ENCODE measurements around the gene EGLN2. TPM values are rescaled to one million over a fixed set of nuclear protein-coding genes. Genes with fewer than 3 reads are reported as not detected.
"Not testable (repeated sequence)": the region's sequence is repeated elsewhere in the genome, so short reads cannot be mapped to it uniquely, and the experiment has no call there.

EGLN2 gene
- total and polyA plus RNA-seq, 3 experiments from 2014 or later: 101 to 174 (median 103) TPM

DNA sequence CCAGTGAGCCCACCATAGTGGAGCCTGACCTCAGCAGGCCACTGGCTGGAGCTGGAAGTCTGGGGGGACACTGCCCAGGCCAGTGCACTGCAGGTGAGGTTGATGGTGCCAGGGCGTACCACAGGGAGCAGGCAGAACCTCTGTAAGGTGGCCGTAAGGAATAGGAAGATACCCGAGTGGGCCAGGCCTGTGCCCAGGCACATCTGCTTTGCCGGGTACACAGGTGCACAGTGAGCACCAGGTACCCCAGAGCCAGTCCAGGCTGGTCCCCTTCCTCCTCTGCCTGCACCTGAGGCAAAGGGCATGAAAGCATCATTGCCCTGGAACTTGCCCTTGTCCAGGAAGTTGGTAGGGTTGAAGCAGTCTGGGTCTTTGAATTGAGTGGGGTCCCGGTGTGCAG is 9.5 kb downstream of the EGLN2 start:
- peaks cover 5 to 52% (median 7%) of the 10 kb centered on the region in 3 donors for H3K36me3 Mint-ChIP-seq
- H3K9me3 ChIP-seq (ENCODE audit: low read length): no peaks in the 10 kb centered on the region
- ChIA-PET CTCF (interaction anchor here (1.0 to 4.6 kb wide), 6 partner anchors 10 to 145 kb away, joined by 3 to 38 read pairs (median 12); partner anchors contain the start of genes EGLN2 and RAB4B), POLR2A (no interaction called here)
- peak overlapping the region in 3 of 7 donors; percentile 19 to 56 (median 41) for H3K4me3 Mint-ChIP-seq
- no peak for DNase-seq
- no peak overlapping the region for H3K27ac ChIP-seq (ENCODE audit: low read depth, low read length)
- H3K4me1 Mint-ChIP-seq: peaks cover 68 to 82% (median 81%) of the 10 kb centered on the region in 3 donors
- peaks cover 0 to 4% of the 10 kb centered on the region in 2 donors for H3K27me3 Mint-ChIP-seq
- peak overlapping the region in 6 of 8 donors; percentile 27 to 100 (median 91) for H3K27ac Mint-ChIP-seq
- H3K4me3 ChIP-seq (ENCODE audit: low read length): no peak overlapping the region
- no peaks in the 10 kb centered on the region for H3K9me3 Mint-ChIP-seq
- peaks cover 15% of the 10 kb centered on the region for H3K36me3 ChIP-seq (ENCODE audit: insufficient read depth, low read length)
- H3K4me1 ChIP-seq (ENCODE audit: insufficient read depth, low read length): peaks cover 69% of the 10 kb centered on the region
- no peaks in the 10 kb centered on the region for H3K27me3 ChIP-seq (ENCODE audit: insufficient read depth, low read length, poor library complexity, severe bottlenecking)

DNA sequence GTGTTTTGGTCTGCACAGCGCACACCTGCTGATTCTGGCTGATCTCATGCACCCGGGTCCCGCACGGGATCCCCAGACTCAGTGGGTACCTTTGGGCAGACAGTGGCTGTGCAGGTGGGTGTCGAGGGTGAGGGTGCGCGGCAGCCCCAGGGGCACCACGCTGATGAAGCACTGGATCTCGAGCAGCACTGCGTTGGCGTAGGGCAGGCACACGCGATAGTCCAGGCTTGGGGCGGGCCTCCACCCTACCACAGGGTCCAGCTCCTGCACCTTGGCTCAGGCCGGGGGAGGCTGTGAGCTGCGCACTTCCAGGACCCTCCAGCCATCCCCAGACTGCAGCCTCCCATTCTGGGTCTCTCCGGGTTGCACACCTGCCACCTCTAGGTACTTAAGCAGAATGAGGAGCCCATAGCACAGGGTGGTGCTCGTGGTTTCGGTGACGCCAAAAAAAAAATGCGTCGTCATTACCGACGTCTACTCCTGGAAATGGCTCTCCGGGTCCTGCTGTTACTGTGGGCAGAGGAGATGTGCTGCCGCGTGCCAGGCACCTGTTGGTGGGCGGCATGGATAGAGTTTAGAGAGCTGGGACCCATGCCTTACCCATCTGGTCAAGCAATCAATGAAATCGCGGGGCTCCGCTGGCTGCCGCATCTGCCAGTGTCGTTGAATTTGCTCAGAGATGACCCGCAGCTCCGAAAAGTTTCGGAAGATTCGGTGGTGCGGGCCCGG is 10.5 kb downstream of the EGLN2 start:
- H3K4me1 ChIP-seq (ENCODE audit: insufficient read depth, low read length): peaks cover 58% of the 10 kb centered on the region
- ChIA-PET CTCF (interaction anchor here (1.3 kb wide), 1 partner anchor 57 kb away, joined by 3 read pairs; no protein-coding TSS in a partner anchor), POLR2A (interaction anchor here (0.7 kb wide), 1 partner anchor 55 kb away, joined by 3 read pairs; no protein-coding TSS in a partner anchor)
- H3K27ac ChIP-seq (ENCODE audit: low read depth, low read length): peak overlapping the region; percentile 18
- no peaks in the 10 kb centered on the region for H3K9me3 ChIP-seq (ENCODE audit: low read length)
- Mint-ChIP-seq H3K4me3 (peak overlapping the region in 5 of 7 donors; percentile 43 to 76 (median 65)), H3K36me3 (peaks cover 5 to 45% (median 7%) of the 10 kb centered on the region in 3 donors), H3K27ac (peak overlapping the region in 5 of 8 donors; percentile 27 to 56 (median 43)), H3K27me3 (peaks cover 0 to 4% of the 10 kb centered on the region in 2 donors), H3K4me1 (peaks cover 58 to 72% (median 70%) of the 10 kb centered on the region in 3 donors), H3K9me3 (no peaks in the 10 kb centered on the region)
- no peak overlapping the region for H3K4me3 ChIP-seq (ENCODE audit: low read length)
- peaks cover 15% of the 10 kb centered on the region for H3K36me3 ChIP-seq (ENCODE audit: insufficient read depth, low read length)
- H3K27me3 ChIP-seq (ENCODE audit: insufficient read depth, low read length, poor library complexity, severe bottlenecking): no peaks in the 10 kb centered on the region
- DNase-seq: no peak

DNA sequence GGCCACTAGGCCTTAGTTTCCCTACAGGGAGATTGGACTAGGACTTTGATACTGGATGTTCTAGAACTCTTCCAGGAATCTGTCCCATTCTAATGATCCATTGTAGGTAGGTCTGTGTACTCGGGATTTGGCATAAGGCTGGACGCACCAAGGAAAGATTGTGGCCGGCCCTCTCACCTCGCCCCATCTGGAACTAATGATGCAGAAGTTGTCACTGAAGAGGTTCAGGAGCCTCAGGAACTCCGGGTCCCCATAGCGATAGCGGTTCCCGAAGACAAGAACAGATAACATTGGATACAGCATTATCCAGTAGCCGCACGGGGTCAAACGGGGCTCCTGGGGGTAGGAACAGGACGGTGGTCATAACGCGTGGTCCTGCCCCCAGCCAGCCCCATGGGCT is 11.2 kb downstream of the EGLN2 start:
- POLR2A ChIA-PET: no interaction called here
- peak overlapping the region in 3 of 8 donors; percentile 27 to 56 (median 46) for H3K27ac Mint-ChIP-seq

DNA sequence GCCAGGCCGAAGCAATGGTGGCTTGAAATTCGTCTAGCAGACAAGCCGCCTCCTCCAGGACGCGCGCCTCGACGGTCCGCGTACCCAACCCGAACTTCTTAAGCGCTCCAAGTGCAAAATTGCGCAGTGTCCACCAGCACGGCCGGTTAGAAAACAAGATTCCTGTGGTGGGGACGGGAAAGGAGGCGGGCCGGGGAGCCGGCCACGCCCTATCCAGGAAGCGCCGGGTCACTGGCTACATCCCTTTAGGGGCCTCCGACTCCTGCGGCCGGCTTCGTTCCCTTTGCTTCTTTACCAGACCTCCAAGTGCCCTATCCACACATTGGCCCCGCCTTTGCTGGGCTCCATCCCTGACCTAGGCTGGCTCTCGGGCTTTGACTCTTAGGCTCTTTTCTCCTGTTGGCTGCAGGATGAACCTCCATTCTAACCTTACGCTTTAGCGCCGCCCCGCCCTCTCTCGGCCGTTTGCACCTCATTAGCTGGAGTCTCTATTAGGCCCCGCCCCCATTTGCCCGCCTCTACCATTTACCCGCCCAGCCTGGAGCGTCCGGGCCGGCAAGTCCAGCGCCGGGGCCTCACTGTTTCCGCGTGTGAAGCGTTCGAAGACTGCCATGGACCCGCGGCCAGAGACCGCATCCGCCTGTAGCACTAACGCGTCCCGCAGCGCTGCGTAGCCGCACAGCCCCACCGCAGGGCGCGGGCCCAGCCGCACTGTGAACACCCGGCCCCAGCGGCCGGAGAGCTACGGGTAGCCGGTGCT is 11.8 kb downstream of the EGLN2 start:
- Mint-ChIP-seq H3K27ac (peak overlapping the region in 7 of 8 donors; percentile 82 to 98 (median 87)), H3K36me3 (peaks cover 4 to 40% (median 7%) of the 10 kb centered on the region in 3 donors), H3K4me3 (peak overlapping the region; percentile 87 to 98 (median 92)), H3K4me1 (peaks cover 45 to 59% (median 57%) of the 10 kb centered on the region in 3 donors)
- Histone ChIP-seq H3K36me3 (ENCODE audit: insufficient read depth, low read length) (peaks cover 15% of the 10 kb centered on the region), H3K27ac (ENCODE audit: low read depth, low read length) (peak overlapping the region; percentile 51), H3K4me1 (ENCODE audit: insufficient read depth, low read length) (peaks cover 45% of the 10 kb centered on the region), H3K4me3 (ENCODE audit: low read length) (peak overlapping the region; percentile 55)
- H3K9me3 ChIP-seq (ENCODE audit: low read length); H3K9me3 Mint-ChIP-seq; H3K27me3 ChIP-seq (ENCODE audit: insufficient read depth, low read length, poor library complexity, severe bottlenecking); H3K27me3 Mint-ChIP-seq: not testable (repeated sequence)
- POLR2A ChIA-PET: interaction anchor here (0.6 to 0.9 kb wide), 2 partner anchors 9 to 12 kb away, joined by 3 to 4 read pairs; partner anchors contain the start of gene EGLN2
- DNase-seq: peak; percentile 36 to 70 (median 49)
- CTCF ChIA-PET: interaction anchor here (2.1 kb wide), 1 partner anchor 147 kb away, joined by 6 read pairs; no protein-coding TSS in a partner anchor

More for the DNA sequence above, 11.2 kb downstream of the EGLN2 start:
- peaks cover 15% of the 10 kb centered on the region for H3K36me3 ChIP-seq (ENCODE audit: insufficient read depth, low read length)
- CTCF ChIA-PET: no interaction called here
- H3K9me3 ChIP-seq (ENCODE audit: low read length): no peaks in the 10 kb centered on the region
- peaks cover 52% of the 10 kb centered on the region for H3K4me1 ChIP-seq (ENCODE audit: insufficient read depth, low read length)
- H3K27me3 ChIP-seq (ENCODE audit: insufficient read depth, low read length, poor library complexity, severe bottlenecking): no peaks in the 10 kb centered on the region
- H3K27me3 Mint-ChIP-seq: peaks cover 0 to 4% of the 10 kb centered on the region in 2 donors
- peaks cover 4 to 42% (median 7%) of the 10 kb centered on the region in 3 donors for H3K36me3 Mint-ChIP-seq
- no peaks in the 10 kb centered on the region for H3K9me3 Mint-ChIP-seq
- peak overlapping the region; percentile 18 for H3K27ac ChIP-seq (ENCODE audit: low read depth, low read length)
- DNase-seq: no peak
- H3K4me3 Mint-ChIP-seq: peak overlapping the region; percentile 43 to 76 (median 55)
- no peak overlapping the region for H3K4me3 ChIP-seq (ENCODE audit: low read length)
- peaks cover 52 to 65% (median 64%) of the 10 kb centered on the region in 3 donors for H3K4me1 Mint-ChIP-seq

DNA sequence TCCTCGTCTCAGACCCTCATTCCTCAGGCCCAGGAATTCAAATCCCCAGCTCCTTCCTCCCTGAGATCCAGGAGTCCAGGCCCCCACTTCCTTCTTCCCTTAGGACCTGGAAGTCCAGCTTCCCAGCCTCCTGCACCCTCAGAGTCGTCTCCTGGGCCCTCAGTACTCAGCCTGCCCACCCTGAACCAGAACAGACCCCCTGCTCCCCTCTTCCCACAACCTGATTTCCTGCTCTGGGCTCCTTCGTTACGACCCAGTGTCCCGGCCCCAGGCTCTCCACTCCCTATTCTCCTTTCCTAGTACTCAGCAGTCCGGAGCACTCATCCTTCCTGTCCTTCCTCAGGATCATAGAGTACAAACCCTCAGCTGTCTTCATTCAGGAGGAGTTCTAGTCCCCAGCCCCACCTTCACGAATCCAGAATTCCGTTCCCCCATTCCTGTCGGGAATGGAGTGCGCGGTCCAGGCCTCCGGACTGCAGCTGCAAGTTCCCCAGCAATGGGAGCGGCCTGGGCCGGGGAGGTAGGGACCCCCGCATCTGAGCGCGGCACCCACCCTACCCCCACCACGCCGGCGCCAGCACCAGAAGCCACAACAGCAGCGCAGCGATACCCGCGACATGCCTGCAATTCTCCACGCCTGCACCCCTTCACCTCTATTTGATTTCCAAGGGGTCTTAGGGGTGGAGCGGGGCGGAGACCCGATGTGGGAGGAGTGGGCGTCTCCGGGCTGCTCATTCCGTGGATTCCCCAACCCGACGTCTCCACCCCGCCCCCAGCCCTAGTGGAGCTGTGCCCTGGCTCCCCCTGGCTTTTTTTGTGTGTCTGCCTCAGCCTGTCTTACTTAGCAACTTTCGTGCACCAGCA is 12.7 kb downstream of the EGLN2 start:
- H3K27me3 Mint-ChIP-seq: peaks cover 0 to 4% of the 10 kb centered on the region in 2 donors

DNA sequence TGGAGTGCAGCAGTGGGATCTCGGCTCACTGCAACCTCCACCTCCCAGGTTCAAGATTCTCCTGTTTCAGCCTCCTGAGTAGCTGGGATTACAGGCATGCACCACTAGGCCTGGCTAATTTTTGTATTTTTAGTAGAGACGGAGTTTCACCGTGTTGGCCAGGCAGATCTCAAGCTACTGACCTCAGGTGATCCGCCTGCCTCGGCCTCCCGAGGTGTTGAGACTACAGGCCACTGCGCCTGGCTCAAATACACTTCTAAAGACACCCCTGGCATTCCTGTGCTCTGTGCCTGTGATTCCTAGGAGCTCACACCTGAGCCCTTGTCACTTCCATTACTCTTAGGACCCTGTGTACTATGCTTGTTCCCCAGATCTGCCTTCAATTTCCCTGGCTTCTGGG is 13.6 kb downstream of the EGLN2 start:
- peak overlapping the region in 6 of 8 donors; percentile 20 to 98 (median 78) for H3K27ac Mint-ChIP-seq
- CTCF ChIA-PET: interaction anchor here (2.1 kb wide), 1 partner anchor 149 kb away, joined by 6 read pairs; no protein-coding TSS in a partner anchor
- not testable (repeated sequence) for H3K9me3 Mint-ChIP-seq

More for the DNA sequence above, 12.7 kb downstream of the EGLN2 start:
- Mint-ChIP-seq H3K36me3 (peaks cover 2 to 34% (median 5%) of the 10 kb centered on the region in 3 donors), H3K9me3 (no peaks in the 10 kb centered on the region), H3K4me3 (peak overlapping the region; percentile 87 to 98 (median 92)), H3K27ac (peak overlapping the region; percentile 24 to 98 (median 87)), H3K4me1 (peaks cover 36 to 50% (median 48%) of the 10 kb centered on the region in 3 donors)
- Histone ChIP-seq H3K9me3 (ENCODE audit: low read length) (no peaks in the 10 kb centered on the region), H3K36me3 (ENCODE audit: insufficient read depth, low read length) (peaks cover 15% of the 10 kb centered on the region), H3K4me3 (ENCODE audit: low read length) (peak overlapping the region; percentile 55), H3K27ac (ENCODE audit: low read depth, low read length) (peak overlapping the region; percentile 51), H3K27me3 (ENCODE audit: insufficient read depth, low read length, poor library complexity, severe bottlenecking) (no peaks in the 10 kb centered on the region), H3K4me1 (ENCODE audit: insufficient read depth, low read length) (peaks cover 36% of the 10 kb centered on the region)
- ChIA-PET CTCF (interaction anchor here (2.1 kb wide), 1 partner anchor 148 kb away, joined by 6 read pairs; no protein-coding TSS in a partner anchor), POLR2A (interaction anchor here (0.6 to 1.4 kb wide), 3 partner anchors 8 to 13 kb away, joined by 3 to 5 read pairs (median 4); partner anchors contain the start of gene EGLN2)
- peak in 2 of 5 donors; percentile 48 to 61 for DNase-seq

DNA sequence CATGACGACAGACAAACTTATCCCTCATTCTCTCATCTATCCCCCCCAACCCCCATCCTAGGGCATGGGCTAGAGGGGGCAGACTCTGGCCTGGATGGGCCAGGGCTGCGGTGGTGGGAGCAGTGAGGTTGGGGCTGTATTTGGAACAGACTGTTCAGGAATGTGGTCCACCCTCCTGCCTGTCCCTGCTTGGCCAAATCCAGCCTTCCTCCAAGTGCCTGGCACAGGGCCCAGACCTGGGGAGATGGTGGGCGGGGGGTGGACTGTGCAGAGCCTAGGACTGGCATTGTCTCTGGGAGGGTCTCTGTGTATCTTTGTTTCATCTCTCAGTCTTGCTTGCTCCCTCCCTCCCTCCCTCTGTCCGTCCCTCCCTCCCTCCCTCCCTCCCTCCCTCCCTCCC is 14.2 kb downstream of the EGLN2 start:
- H3K36me3 ChIP-seq (ENCODE audit: insufficient read depth, low read length): peaks cover 5% of the 10 kb centered on the region
- H3K4me3 Mint-ChIP-seq: peak overlapping the region in 3 of 7 donors; percentile 87 to 92 (median 90)
- peak overlapping the region in 3 of 8 donors; percentile 20 to 86 (median 61) for H3K27ac Mint-ChIP-seq
- no peak overlapping the region for H3K4me3 ChIP-seq (ENCODE audit: low read length)
- peaks cover 0 to 4% of the 10 kb centered on the region in 2 donors for H3K27me3 Mint-ChIP-seq
- ChIA-PET CTCF (no interaction called here), POLR2A (no interaction called here)
- H3K27ac ChIP-seq (ENCODE audit: low read depth, low read length): no peak overlapping the region
- peaks cover 30 to 41% (median 40%) of the 10 kb centered on the region in 3 donors for H3K4me1 Mint-ChIP-seq
- H3K9me3 Mint-ChIP-seq: no peaks in the 10 kb centered on the region
- no peak for DNase-seq
- peaks cover 28% of the 10 kb centered on the region for H3K4me1 ChIP-seq (ENCODE audit: insufficient read depth, low read length)
- H3K9me3 ChIP-seq (ENCODE audit: low read length): no peaks in the 10 kb centered on the region
- peaks cover 2 to 20% (median 2%) of the 10 kb centered on the region in 3 donors for H3K36me3 Mint-ChIP-seq
- H3K27me3 ChIP-seq (ENCODE audit: insufficient read depth, low read length, poor library complexity, severe bottlenecking): no peaks in the 10 kb centered on the region

More for the DNA sequence above, 13.6 kb downstream of the EGLN2 start:
- Histone ChIP-seq H3K4me1 (ENCODE audit: insufficient read depth, low read length) (peaks cover 28% of the 10 kb centered on the region), H3K36me3 (ENCODE audit: insufficient read depth, low read length) (peaks cover 11% of the 10 kb centered on the region)
- POLR2A ChIA-PET: interaction anchor here (1.4 kb wide), 1 partner anchor 14 kb away, joined by 5 read pairs; the partner anchor contains the start of gene EGLN2
- H3K4me3 ChIP-seq (ENCODE audit: low read length); H3K9me3 ChIP-seq (ENCODE audit: low read length); H3K27me3 Mint-ChIP-seq; H3K27ac ChIP-seq (ENCODE audit: low read depth, low read length); DNase-seq; H3K27me3 ChIP-seq (ENCODE audit: insufficient read depth, low read length, poor library complexity, severe bottlenecking): not testable (repeated sequence)
- peak overlapping the region; percentile 87 to 98 (median 92) for H3K4me3 Mint-ChIP-seq
- peaks cover 2 to 26% (median 4%) of the 10 kb centered on the region in 3 donors for H3K36me3 Mint-ChIP-seq
- peaks cover 30 to 42% (median 41%) of the 10 kb centered on the region in 3 donors for H3K4me1 Mint-ChIP-seq

Measured in CD8-positive, alpha-beta memory T cell (primary cell).